Measurements from ENCODE around the gene RHOT2. TPM values are rescaled to one million over a fixed set of nuclear protein-coding genes. Genes with fewer than 3 reads are reported as not detected.

The RHOT2 gene
- total RNA-seq, 1 donor from 2014 or later: 90.3 TPM

Other genes starting within 250 kb of the RHOT2 start
- 27.4 TPM for gene RAB11FIP3, start 242.5 kb upstream of the RHOT2 start, total RNA-seq
- gene CAPN15, start 140.4 kb upstream of the RHOT2 start, total RNA-seq: 17.4 TPM
- not detected for gene PRR35, start 107.7 kb upstream of the RHOT2 start, total RNA-seq
- 0.11 TPM for gene NHLRC4, start 101.1 kb upstream of the RHOT2 start, total RNA-seq
- 21.4 TPM for gene PIGQ, start 98.2 kb upstream of the RHOT2 start, total RNA-seq
- gene RAB40C, start 78.1 kb upstream of the RHOT2 start, total RNA-seq: 10.3 TPM
- 0.14 TPM for gene WFIKKN1, start 37.1 kb upstream of the RHOT2 start, total RNA-seq
- 49.2 TPM for gene METTL26, start 31.8 kb upstream of the RHOT2 start, total RNA-seq
- 181 TPM for gene MCRIP2, start 26.3 kb upstream of the RHOT2 start, total RNA-seq
- 9.2 TPM for gene WDR90, start 18.8 kb upstream of the RHOT2 start, total RNA-seq
- 2.3 TPM for gene RHBDL1, start 7.5 kb downstream of the RHOT2 start, total RNA-seq
- 113 TPM for gene STUB1, start 12.3 kb downstream of the RHOT2 start, total RNA-seq
- 43.1 TPM for gene JMJD8, start 16.2 kb downstream of the RHOT2 start, total RNA-seq
- 9.5 TPM for gene WDR24, start 22.3 kb downstream of the RHOT2 start, total RNA-seq
- gene FBXL16, start 37.7 kb downstream of the RHOT2 start, total RNA-seq: 0.08 TPM
- 62.5 TPM for gene METRN, start 47.0 kb downstream of the RHOT2 start, total RNA-seq
- 30.7 TPM for gene ANTKMT, start 53.0 kb downstream of the RHOT2 start, total RNA-seq
- gene CCDC78, start 58.3 kb downstream of the RHOT2 start, total RNA-seq: 0.49 TPM
- gene HAGHL, start 59.0 kb downstream of the RHOT2 start, total RNA-seq: 12.0 TPM
- 30.3 TPM for gene CIAO3, start 72.9 kb downstream of the RHOT2 start, total RNA-seq
- gene MSLN, start 92.6 kb downstream of the RHOT2 start, total RNA-seq: 0.91 TPM
- 10.6 TPM for gene RPUSD1, start 120.2 kb downstream of the RHOT2 start, total RNA-seq
- 3.1 TPM for gene CHTF18, start 120.5 kb downstream of the RHOT2 start, total RNA-seq
- gene GNG13, start 132.6 kb downstream of the RHOT2 start, total RNA-seq: not detected

Data from left ventricle myocardium inferior (tissue), 1 donor.